ENCODE measurements around the gene MYO3B. TPM values are rescaled to one million over a fixed set of nuclear protein-coding genes. Genes with fewer than 3 reads are reported as not detected.
A peak's percentile ranks its signal among the peaks of the same experiment; 100 is the strongest.

The MYO3B gene
- total and polyA plus RNA-seq, 2 experiments from 2014 or later = 0.11 TPM; not detected in 1

DNA sequence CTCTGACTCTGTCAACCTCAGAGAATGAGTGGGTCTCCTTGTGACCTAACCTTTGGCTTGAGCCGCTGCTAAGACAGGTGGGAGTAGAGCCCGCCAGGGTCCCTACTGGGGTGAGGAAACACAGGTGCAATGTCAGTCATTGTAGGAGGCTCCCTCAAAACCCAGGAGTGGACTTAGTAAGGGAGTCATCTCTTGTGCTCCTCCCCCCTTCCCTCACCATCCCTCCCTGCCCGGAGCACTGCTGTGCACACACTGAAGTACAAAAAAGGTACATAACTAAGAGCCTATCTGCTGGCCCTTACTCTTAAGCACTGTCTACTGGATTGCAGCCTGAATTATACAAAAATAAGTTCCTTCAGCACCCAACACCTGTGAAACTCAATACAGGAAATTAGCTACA lies 77.2 kb downstream of the MYO3B start:
- H3K27me3 ChIP-seq (replicated peaks; ENCODE audit: insufficient read depth) = no peaks in the 10 kb centered on the region
- no peaks in the 10 kb centered on the region for H3K9me2 ChIP-seq (ENCODE audit: insufficient read depth)
- H3K4me3 ChIP-seq = no peak overlapping the region
- H3K4me2 ChIP-seq (ENCODE audit: unreplicated experiment) = no peak overlapping the region
- H3K9me3 ChIP-seq (ENCODE audit: low read depth) = no peaks in the 10 kb centered on the region
- in situ Hi-C loops (cut with MboI) = no loop called here
- H3K9ac ChIP-seq = no peak overlapping the region
- peaks cover 6% of the 10 kb centered on the region for H3K4me1 ChIP-seq (ENCODE audit: insufficient read depth)
- TF ChIP-seq EZH2 (IDR thresholded peaks at IDR 0.05; ENCODE audit: insufficient read depth, poor library complexity, severe bottlenecking) (no peak), EZH2phosphoT487 (IDR thresholded peaks at IDR 0.05; ENCODE audit: insufficient read depth, low read depth) (no peak)
- H3K79me2 ChIP-seq (ENCODE audit: insufficient read depth) = no peaks in the 10 kb centered on the region
- no peak overlapping the region for H3K27ac ChIP-seq
- 0 out of 2 replicates have a peak, but pooled peaks cover 7% of the 10 kb centered on the region for H3F3A ChIP-seq (ENCODE audit: insufficient read depth)
- no peaks in the 10 kb centered on the region for H4K20me1 ChIP-seq (ENCODE audit: insufficient read depth)
- no peak overlapping the region for H2AFZ ChIP-seq
- no peaks in the 10 kb centered on the region for H3K36me3 ChIP-seq (ENCODE audit: low read depth)
- WGBS, 2 experiments (ENCODE audit: low coverage in 1 of 2, low lambda C conversion rate in 2 of 2, missing lambda C conversion rate in 2 of 2) = 86 to 91% methylated on average over 3 of the region's 3 CpGs
- DNase-seq = no peak

- Histone ChIP-seq H3K27me3 (replicated peaks; ENCODE audit: insufficient read depth) (no peaks in the 10 kb centered on the region), H4K20me1 (ENCODE audit: insufficient read depth) (no peaks in the 10 kb centered on the region), H3K4me1 (ENCODE audit: insufficient read depth) (peaks cover 6% of the 10 kb centered on the region), H3K27ac (no peak overlapping the region), H3K4me2 (ENCODE audit: unreplicated experiment) (no peak overlapping the region), H3K9me3 (ENCODE audit: low read depth) (no peaks in the 10 kb centered on the region), H3K4me3 (no peak overlapping the region), H3K79me2 (ENCODE audit: insufficient read depth) (no peaks in the 10 kb centered on the region), H3F3A (ENCODE audit: insufficient read depth) (0 out of 2 replicates have a peak, but pooled peaks cover 7% of the 10 kb centered on the region), H3K36me3 (ENCODE audit: low read depth) (no peaks in the 10 kb centered on the region), H3K9ac (no peak overlapping the region), H3K9me2 (ENCODE audit: insufficient read depth) (no peaks in the 10 kb centered on the region), H2AFZ (no peak overlapping the region)
- DNase-seq = peak; percentile 75
- no peak for TF ChIP-seq EZH2phosphoT487 (IDR thresholded peaks at IDR 0.05; ENCODE audit: insufficient read depth, low read depth)
- TF ChIP-seq EZH2 (IDR thresholded peaks at IDR 0.05; ENCODE audit: insufficient read depth, poor library complexity, severe bottlenecking) = no peak
- 6 to 8% methylated on average over 1 of the region's 1 CpG for WGBS, 2 experiments (ENCODE audit: low coverage in 1 of 2, low lambda C conversion rate in 2 of 2, missing lambda C conversion rate in 2 of 2)
- in situ Hi-C loops (cut with MboI) = no loop called here
These were observed 78.0 kb downstream of the MYO3B start for GRCh38 chr2:170255971-170256370.

DNA sequence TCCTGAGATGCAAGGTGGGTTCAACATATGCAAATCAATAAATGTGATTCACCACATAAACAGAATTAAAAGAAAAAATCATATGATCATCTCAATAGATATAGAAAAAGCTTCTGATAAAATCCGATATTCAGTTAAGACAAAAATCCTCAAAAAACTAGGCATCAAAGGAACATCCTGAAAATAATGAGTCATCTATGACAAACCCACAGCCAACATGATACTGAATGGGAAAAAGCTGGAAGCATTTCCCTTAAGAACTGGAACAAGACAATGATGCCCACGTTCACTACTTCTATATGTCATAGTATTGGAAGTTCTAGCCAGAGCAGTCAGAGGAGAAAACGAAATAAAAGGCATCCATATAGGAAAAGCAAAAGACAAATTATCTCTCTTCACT lies 80.4 kb downstream of the MYO3B start:
- Histone ChIP-seq H3K9me3 (ENCODE audit: low read depth) (no peaks in the 10 kb centered on the region), H3K4me1 (ENCODE audit: insufficient read depth) (peaks cover 6% of the 10 kb centered on the region), H2AFZ (no peak overlapping the region), H3K27ac (no peak overlapping the region), H3K4me3 (no peak overlapping the region), H4K20me1 (ENCODE audit: insufficient read depth) (no peaks in the 10 kb centered on the region), H3K9me2 (ENCODE audit: insufficient read depth) (no peaks in the 10 kb centered on the region), H3K4me2 (ENCODE audit: unreplicated experiment) (no peak overlapping the region), H3K27me3 (replicated peaks; ENCODE audit: insufficient read depth) (no peaks in the 10 kb centered on the region), H3F3A (ENCODE audit: insufficient read depth) (0 out of 2 replicates have a peak, but pooled peaks cover 7% of the 10 kb centered on the region), H3K9ac (no peak overlapping the region), H3K36me3 (ENCODE audit: low read depth) (no peaks in the 10 kb centered on the region), H3K79me2 (ENCODE audit: insufficient read depth) (no peaks in the 10 kb centered on the region)
- in situ Hi-C loops (cut with MboI) = no loop called here
- TF ChIP-seq EZH2 (IDR thresholded peaks at IDR 0.05; ENCODE audit: insufficient read depth, poor library complexity, severe bottlenecking) (no peak), EZH2phosphoT487 (IDR thresholded peaks at IDR 0.05; ENCODE audit: insufficient read depth, low read depth) (no peak)
- peak; percentile 4 for DNase-seq
- WGBS, 2 experiments (ENCODE audit: low coverage in 1 of 2, low lambda C conversion rate in 2 of 2, missing lambda C conversion rate in 2 of 2) = 45 to 47% methylated on average over 3 of the region's 3 CpGs

DNA sequence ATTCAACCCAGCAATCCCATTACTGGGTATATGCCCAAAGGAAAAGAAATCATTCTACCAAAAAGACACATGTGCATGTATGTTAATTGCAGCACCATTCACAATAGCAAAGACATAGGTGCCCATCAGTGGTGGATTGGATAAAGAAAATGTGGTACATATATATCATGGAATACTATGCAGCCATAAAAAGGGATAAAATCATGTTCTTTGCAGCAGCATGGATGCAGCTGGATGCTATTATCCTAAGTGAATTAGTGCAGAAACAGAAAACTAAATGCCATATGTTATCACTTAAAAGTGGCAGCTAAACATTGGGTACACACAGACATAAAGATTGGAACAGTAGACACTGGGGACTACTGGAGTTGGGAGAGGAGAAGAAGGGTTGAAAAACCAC lies 82.2 kb downstream of the MYO3B start:
- no peak overlapping the region for H3K27ac ChIP-seq
- in situ Hi-C loops (cut with MboI) = no loop called here
- no peak overlapping the region for H3K4me2 ChIP-seq (ENCODE audit: unreplicated experiment)
- DNase-seq = no peak
- 0 out of 2 replicates have a peak, but pooled peaks cover 7% of the 10 kb centered on the region for H3F3A ChIP-seq (ENCODE audit: insufficient read depth)
- no peaks in the 10 kb centered on the region for H3K36me3 ChIP-seq (ENCODE audit: low read depth)
- H3K9me2 ChIP-seq (ENCODE audit: insufficient read depth) = no peaks in the 10 kb centered on the region
- no peak overlapping the region for H3K9ac ChIP-seq
- H3K4me1 ChIP-seq (ENCODE audit: insufficient read depth) = peaks cover 6% of the 10 kb centered on the region
- H2AFZ ChIP-seq = no peak overlapping the region
- H3K27me3 ChIP-seq (replicated peaks; ENCODE audit: insufficient read depth) = no peaks in the 10 kb centered on the region
- H4K20me1 ChIP-seq (ENCODE audit: insufficient read depth) = no peaks in the 10 kb centered on the region
- H3K79me2 ChIP-seq (ENCODE audit: insufficient read depth) = no peaks in the 10 kb centered on the region
- no peak for TF ChIP-seq EZH2 (IDR thresholded peaks at IDR 0.05; ENCODE audit: insufficient read depth, poor library complexity, severe bottlenecking)
- no peak for TF ChIP-seq EZH2phosphoT487 (IDR thresholded peaks at IDR 0.05; ENCODE audit: insufficient read depth, low read depth)
- no peak overlapping the region for H3K4me3 ChIP-seq
- H3K9me3 ChIP-seq (ENCODE audit: low read depth) = no peaks in the 10 kb centered on the region

GRCh38 chr2:170261566-170261965 lies 83.6 kb downstream of the MYO3B start:
- Histone ChIP-seq H3K4me3 (no peak overlapping the region), H3K4me2 (ENCODE audit: unreplicated experiment) (no peak overlapping the region), H3K27me3 (replicated peaks; ENCODE audit: insufficient read depth) (no peaks in the 10 kb centered on the region), H3K9me2 (ENCODE audit: insufficient read depth) (no peaks in the 10 kb centered on the region), H2AFZ (no peak overlapping the region), H3K9me3 (ENCODE audit: low read depth) (no peaks in the 10 kb centered on the region), H3K4me1 (ENCODE audit: insufficient read depth) (no peaks in the 10 kb centered on the region), H4K20me1 (ENCODE audit: insufficient read depth) (no peaks in the 10 kb centered on the region), H3K36me3 (ENCODE audit: low read depth) (no peaks in the 10 kb centered on the region), H3K27ac (no peak overlapping the region), H3F3A (ENCODE audit: insufficient read depth) (no peaks in the 10 kb centered on the region), H3K79me2 (ENCODE audit: insufficient read depth) (no peaks in the 10 kb centered on the region), H3K9ac (no peak overlapping the region)
- DNase-seq = no peak
- WGBS, 2 experiments (ENCODE audit: low coverage in 1 of 2, low lambda C conversion rate in 2 of 2, missing lambda C conversion rate in 2 of 2) = 63 to 65% methylated on average over 1 of the region's 1 CpG
- in situ Hi-C loops (cut with MboI) = no loop called here
- no peak for TF ChIP-seq EZH2 (IDR thresholded peaks at IDR 0.05; ENCODE audit: insufficient read depth, poor library complexity, severe bottlenecking)
- TF ChIP-seq EZH2phosphoT487 (IDR thresholded peaks at IDR 0.05; ENCODE audit: insufficient read depth, low read depth) = no peak

All from GM23248 (cell line).